SU-DHL-6 (cell line): ENCODE measurements around the gene CALML3.

Experiments
- EZH2phosphoT487 ChIP-seq: fragments of 200-600 bp; sonication (generic), shearing (Covaris generic); conservative IDR thresholded peaks from 2 replicates; pipeline ENCODE4 v1.6.1; 2018; ENCODE audit warnings: mild to moderate bottlenecking, antibody characterized with exemption, low read length, moderate library complexity, mixed read lengths
- TF ChIP-seq, protein P1 (sequence below): fragments of 200-600 bp; sonication (generic); IDR thresholded peaks from one replicate; pipeline ENCODE4 v1.5.1; 2017; ENCODE audit warnings: antibody characterized with exemption, mild to moderate bottlenecking, low read length, moderate library complexity; ENCODE audit not compliant: insufficient read depth, poor library complexity, severe bottlenecking

DNA sequence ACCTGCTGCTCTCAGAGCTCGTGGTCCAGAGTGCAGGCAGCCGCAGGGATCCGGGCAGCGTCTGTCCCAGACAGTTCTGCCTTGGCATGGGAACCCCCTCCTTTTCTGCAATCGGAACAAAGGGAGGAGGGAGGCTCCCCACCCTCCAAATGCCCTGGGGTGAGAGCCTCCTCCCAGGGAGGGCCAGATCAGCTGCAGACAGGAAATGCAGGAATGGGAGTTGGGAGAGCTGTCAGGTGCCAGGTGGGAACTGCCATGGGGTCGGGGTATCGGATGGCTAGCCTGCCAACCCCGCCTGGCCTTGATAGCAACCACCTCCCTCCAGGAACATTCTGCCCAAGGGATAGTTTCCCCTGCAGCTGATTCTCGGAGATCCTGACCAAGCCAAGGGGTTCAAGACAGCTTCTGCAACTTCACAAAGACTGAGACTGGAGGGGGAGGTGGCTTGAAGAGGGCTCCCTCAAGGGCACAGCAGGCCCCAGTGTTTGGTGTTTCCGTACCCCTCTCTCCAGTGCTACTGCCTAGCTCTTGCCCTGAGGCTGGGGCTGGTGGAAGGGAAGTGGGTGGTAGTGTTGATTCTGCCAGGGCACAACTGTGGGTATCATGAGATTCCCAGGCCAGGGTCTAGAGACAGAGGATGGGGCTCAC, 25.1 kb upstream of the CALML3 start, which contains the start of gene CALML5:
- TF ChIP-seq, protein P1, sequence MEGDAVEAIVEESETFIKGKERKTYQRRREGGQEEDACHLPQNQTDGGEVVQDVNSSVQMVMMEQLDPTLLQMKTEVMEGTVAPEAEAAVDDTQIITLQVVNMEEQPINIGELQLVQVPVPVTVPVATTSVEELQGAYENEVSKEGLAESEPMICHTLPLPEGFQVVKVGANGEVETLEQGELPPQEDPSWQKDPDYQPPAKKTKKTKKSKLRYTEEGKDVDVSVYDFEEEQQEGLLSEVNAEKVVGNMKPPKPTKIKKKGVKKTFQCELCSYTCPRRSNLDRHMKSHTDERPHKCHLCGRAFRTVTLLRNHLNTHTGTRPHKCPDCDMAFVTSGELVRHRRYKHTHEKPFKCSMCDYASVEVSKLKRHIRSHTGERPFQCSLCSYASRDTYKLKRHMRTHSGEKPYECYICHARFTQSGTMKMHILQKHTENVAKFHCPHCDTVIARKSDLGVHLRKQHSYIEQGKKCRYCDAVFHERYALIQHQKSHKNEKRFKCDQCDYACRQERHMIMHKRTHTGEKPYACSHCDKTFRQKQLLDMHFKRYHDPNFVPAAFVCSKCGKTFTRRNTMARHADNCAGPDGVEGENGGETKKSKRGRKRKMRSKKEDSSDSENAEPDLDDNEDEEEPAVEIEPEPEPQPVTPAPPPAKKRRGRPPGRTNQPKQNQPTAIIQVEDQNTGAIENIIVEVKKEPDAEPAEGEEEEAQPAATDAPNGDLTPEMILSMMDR: no peak
- TF ChIP-seq EZH2phosphoT487: no peak
